NCI-H748 treated with DMSO at 0.1 percent for 48 hours (cell line): ENCODE measurements around the gene ITGB5.
A peak's percentile ranks its signal among the peaks of the same experiment; 100 is the strongest.
"Not testable (repeated sequence)": the region's sequence is repeated elsewhere in the genome, so short reads cannot be mapped to it uniquely, and the experiment has no call there.

ENCODE experiments used
- DNase-seq: peaks from one replicate; lab custom pipeline; 2025; lab: John Stamatoyannopoulos, UW

ITGB5 gene

GRCh38 chr3:124749877-124750276 lies 137.3 kb downstream of the ITGB5 start:
- DNase-seq, result not testable (repeated sequence)

GRCh38 chr3:124748560-124749198 lies 138.5 kb downstream of the ITGB5 start:
- DNase-seq, result no peak

- DNase-seq, result no peak
Measured at GRCh38 chr3:124747111-124747981, 139.8 kb downstream of the ITGB5 start.

- no peak for DNase-seq
Measured at GRCh38 chr3:124745756-124746155, 141.4 kb downstream of the ITGB5 start.

- no peak for DNase-seq
Measured at GRCh38 chr3:124741027-124741426, 146.1 kb downstream of the ITGB5 start.

GRCh38 chr3:124731760-124732159 lies 155.4 kb downstream of the ITGB5 start:
- no peak for DNase-seq

- DNase-seq, result no peak
Measured at GRCh38 chr3:124730941-124731297, 156.2 kb downstream of the ITGB5 start.

GRCh38 chr3:124730129-124730940 lies 156.8 kb downstream of the ITGB5 start, which contains the start of gene UMPS:
TSS of gene UMPS (plus strand) at chr3:124730452. CDS start at chr3:124730472, 20 bp downstream.
- DNase-seq, result peak; percentile 58

GRCh38 chr3:124722589-124722988 lies 164.6 kb downstream of the ITGB5 start:
- no peak for DNase-seq

- DNase-seq, result no peak
Measured at GRCh38 chr3:124714223-124714853, 172.8 kb downstream of the ITGB5 start.
